ENCODE results near the gene TMC3.

The TMC3 gene

GRCh38 chr15:81375461-81375860 is 1.4 kb upstream of the TMC3 start:
- TF ChIP-seq, protein P1, sequence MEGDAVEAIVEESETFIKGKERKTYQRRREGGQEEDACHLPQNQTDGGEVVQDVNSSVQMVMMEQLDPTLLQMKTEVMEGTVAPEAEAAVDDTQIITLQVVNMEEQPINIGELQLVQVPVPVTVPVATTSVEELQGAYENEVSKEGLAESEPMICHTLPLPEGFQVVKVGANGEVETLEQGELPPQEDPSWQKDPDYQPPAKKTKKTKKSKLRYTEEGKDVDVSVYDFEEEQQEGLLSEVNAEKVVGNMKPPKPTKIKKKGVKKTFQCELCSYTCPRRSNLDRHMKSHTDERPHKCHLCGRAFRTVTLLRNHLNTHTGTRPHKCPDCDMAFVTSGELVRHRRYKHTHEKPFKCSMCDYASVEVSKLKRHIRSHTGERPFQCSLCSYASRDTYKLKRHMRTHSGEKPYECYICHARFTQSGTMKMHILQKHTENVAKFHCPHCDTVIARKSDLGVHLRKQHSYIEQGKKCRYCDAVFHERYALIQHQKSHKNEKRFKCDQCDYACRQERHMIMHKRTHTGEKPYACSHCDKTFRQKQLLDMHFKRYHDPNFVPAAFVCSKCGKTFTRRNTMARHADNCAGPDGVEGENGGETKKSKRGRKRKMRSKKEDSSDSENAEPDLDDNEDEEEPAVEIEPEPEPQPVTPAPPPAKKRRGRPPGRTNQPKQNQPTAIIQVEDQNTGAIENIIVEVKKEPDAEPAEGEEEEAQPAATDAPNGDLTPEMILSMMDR (IDR thresholded peaks at IDR 0.05; ENCODE audit: unreplicated experiment in 3 of 3), result no peak
- Mint-ChIP-seq H3K27ac (no peak overlapping the region), H3K4me3 (no peak overlapping the region), H3K36me3 (ENCODE audit: low read depth) (no peaks in the 10 kb centered on the region), H3K27me3 (ENCODE audit: low read depth) (no peaks in the 10 kb centered on the region), H3K9me3 (no peaks in the 10 kb centered on the region), H3K4me1 (peaks cover 26% of the 10 kb centered on the region)

- TF ChIP-seq, protein P1 (IDR thresholded peaks at IDR 0.05; ENCODE audit: unreplicated experiment in 3 of 3), result no peak
- H3K27me3 Mint-ChIP-seq (ENCODE audit: low read depth), result no peaks in the 10 kb centered on the region
These were observed 837 bp downstream of the TMC3 start for GRCh38 chr15:81373176-81373575.

DNA sequence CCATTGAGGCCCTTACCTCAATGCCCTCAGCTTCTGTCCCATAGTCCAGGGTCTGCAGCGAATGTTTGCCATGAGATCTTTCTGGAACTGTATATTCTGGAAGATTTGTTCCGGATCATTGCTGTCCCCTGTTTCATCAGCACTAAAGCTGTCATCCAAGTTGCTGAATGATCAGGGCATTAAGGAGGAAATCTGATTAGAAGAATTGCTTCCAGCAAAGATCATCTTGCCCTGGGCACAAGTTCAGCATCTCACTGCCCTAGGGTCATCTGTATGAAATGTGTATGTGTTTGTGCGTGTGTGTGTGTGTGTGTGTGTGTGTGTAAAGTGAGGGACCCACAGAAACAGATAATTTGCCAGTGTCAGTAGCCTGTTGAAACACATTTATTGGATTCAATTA is 1.4 kb downstream of the TMC3 start:
- H3K36me3 Mint-ChIP-seq (ENCODE audit: low read depth), result no peaks in the 10 kb centered on the region
- H3K27me3 Mint-ChIP-seq (ENCODE audit: low read depth), result no peaks in the 10 kb centered on the region
- TF ChIP-seq, protein P1 (IDR thresholded peaks at IDR 0.05; ENCODE audit: unreplicated experiment in 3 of 3), result no peak
- no peaks in the 10 kb centered on the region for H3K9me3 Mint-ChIP-seq
- no peak overlapping the region for H3K27ac Mint-ChIP-seq
- H3K4me3 Mint-ChIP-seq, result no peak overlapping the region
- H3K4me1 Mint-ChIP-seq, result peaks cover 5% of the 10 kb centered on the region

More at GRCh38 chr15:81373176-81373575, 837 bp downstream of the TMC3 start:
- no peaks in the 10 kb centered on the region for H3K36me3 Mint-ChIP-seq (ENCODE audit: low read depth)
- no peak overlapping the region for H3K27ac Mint-ChIP-seq
- no peaks in the 10 kb centered on the region for H3K9me3 Mint-ChIP-seq
- H3K4me3 Mint-ChIP-seq, result no peak overlapping the region
- peaks cover 10% of the 10 kb centered on the region for H3K4me1 Mint-ChIP-seq

DNA sequence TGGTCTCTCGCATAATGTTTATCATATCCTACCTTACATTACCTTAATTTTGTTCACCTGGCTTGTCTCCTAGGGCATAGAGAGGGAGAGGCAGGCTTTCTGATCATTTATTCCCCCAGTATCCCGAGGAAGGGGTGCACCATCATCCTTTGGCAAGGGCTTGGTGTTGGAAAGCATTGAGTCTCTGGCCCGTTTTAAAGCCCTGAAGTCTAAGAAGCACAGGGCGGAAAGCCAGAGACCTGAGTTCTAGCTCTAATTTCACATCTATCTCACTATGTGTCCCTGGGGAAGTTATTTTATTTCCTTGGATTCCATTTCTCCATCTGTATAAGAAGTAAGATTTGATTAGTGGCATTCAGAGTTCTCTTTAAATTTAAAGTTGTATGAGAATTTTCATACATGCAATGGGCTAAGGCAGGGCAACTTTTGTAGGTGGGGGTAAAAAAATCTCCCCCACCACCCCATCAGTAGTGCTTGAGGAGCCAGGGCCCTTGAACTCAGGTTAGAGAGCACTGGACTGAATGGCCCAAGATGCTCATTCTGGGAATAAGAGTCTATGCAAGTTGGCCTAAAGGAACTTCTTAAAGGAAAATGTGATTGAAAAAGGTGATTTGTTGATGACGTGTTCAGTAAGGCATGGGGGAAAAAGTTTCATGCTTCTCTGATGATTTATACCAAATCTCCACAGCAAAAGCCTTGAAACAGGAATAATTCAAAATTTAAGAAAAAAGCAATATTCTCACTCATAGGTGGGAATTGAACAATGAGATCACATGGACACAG is 10.1 kb downstream of the TMC3 start:
- Mint-ChIP-seq H3K27me3 (ENCODE audit: low read depth) (no peaks in the 10 kb centered on the region), H3K4me3 (no peak overlapping the region), H3K27ac (peak overlapping the region in 2 of 3 experiments; percentile 67 to 70), H3K9me3 (peaks cover 5% of the 10 kb centered on the region), H3K36me3 (ENCODE audit: low read depth) (no peaks in the 10 kb centered on the region), H3K4me1 (peaks cover 9% of the 10 kb centered on the region)
- TF ChIP-seq, protein P1 (IDR thresholded peaks at IDR 0.05; ENCODE audit: unreplicated experiment in 3 of 3), result no peak

- H3K9me3 Mint-ChIP-seq, result peaks cover 5% of the 10 kb centered on the region
- no peak overlapping the region for H3K4me3 Mint-ChIP-seq
- H3K27me3 Mint-ChIP-seq (ENCODE audit: low read depth), result no peaks in the 10 kb centered on the region
- no peaks in the 10 kb centered on the region for H3K36me3 Mint-ChIP-seq (ENCODE audit: low read depth)
- H3K27ac Mint-ChIP-seq, result peak overlapping the region in 2 of 3 experiments; percentile 67 to 70
- peaks cover 9% of the 10 kb centered on the region for H3K4me1 Mint-ChIP-seq
- TF ChIP-seq, protein P1 (IDR thresholded peaks at IDR 0.05; ENCODE audit: unreplicated experiment in 3 of 3), result no peak
These were observed 10.7 kb downstream of the TMC3 start for GRCh38 chr15:81363276-81363675.

GRCh38 chr15:81362790-81363189 is 11.2 kb downstream of the TMC3 start:
- H3K27ac Mint-ChIP-seq, result no peak overlapping the region
- H3K4me1 Mint-ChIP-seq, result peaks cover 9% of the 10 kb centered on the region
- H3K9me3 Mint-ChIP-seq, result peaks cover 5% of the 10 kb centered on the region
- H3K4me3 Mint-ChIP-seq, result no peak overlapping the region
- H3K27me3 Mint-ChIP-seq (ENCODE audit: low read depth), result no peaks in the 10 kb centered on the region
- no peaks in the 10 kb centered on the region for H3K36me3 Mint-ChIP-seq (ENCODE audit: low read depth)
- TF ChIP-seq, protein P1 (IDR thresholded peaks at IDR 0.05; ENCODE audit: unreplicated experiment in 3 of 3), result no peak

All from nephron (organoid).